Left renal pelvis (tissue), 4 donors: ENCODE results near the gene TDRD3. TPM values are rescaled to one million over a fixed set of nuclear protein-coding genes. Genes with fewer than 3 reads are reported as not detected.
A peak's percentile ranks its signal among the peaks of the same experiment; 100 is the strongest.
"Not testable (repeated sequence)": the region's sequence is repeated elsewhere in the genome, so short reads cannot be mapped to it uniquely, and the experiment has no call there.

ENCODE experiments used
- DNase-seq, 4 donors: peaks; one replicate each; pipeline ENCODE4 v3.0.0-alpha.2; 2013; ENCODE audit warnings: low read depth in 4 of 4, low spot score in 3 of 4
- polyA plus RNA-seq, 4 donors: library from polyadenylated mRNA; unstranded; fragments of 120-200 nt; gene quantifications; one replicate each; pipeline ENCODE4 v1.2.1, GENCODE V29; 2013; ENCODE audit not compliant: insufficient read length in 4 of 4

The TDRD3 gene
- polyA plus RNA-seq, 4 donors: 35.4 to 46.9 (median 37.5) TPM

- peak in 1 of 4 donors; percentile 12 for DNase-seq
Observed at GRCh38 chr13:60398379-60398891, 1.4 kb downstream of the TDRD3 start.

GRCh38 chr13:60398907-60399589 is 2.0 kb downstream of the TDRD3 start:
- DNase-seq: peak in 1 of 4 donors; percentile 4

- no peak for DNase-seq
Observed at GRCh38 chr13:60402022-60402421, 5.0 kb downstream of the TDRD3 start.

- DNase-seq: no peak
Observed at GRCh38 chr13:60407095-60407494, 10.1 kb downstream of the TDRD3 start.

- DNase-seq: not testable (repeated sequence)
Observed at GRCh38 chr13:60407852-60408251, 10.8 kb downstream of the TDRD3 start.

GRCh38 chr13:60409574-60410292 is 12.7 kb downstream of the TDRD3 start:
- not testable (repeated sequence) for DNase-seq

- no peak for DNase-seq
Observed at GRCh38 chr13:60410299-60410698, 13.3 kb downstream of the TDRD3 start.

- DNase-seq: no peak
Observed at GRCh38 chr13:60411464-60411863, 14.4 kb downstream of the TDRD3 start.

GRCh38 chr13:60411983-60412382 is 15.0 kb downstream of the TDRD3 start:
- no peak for DNase-seq

GRCh38 chr13:60412909-60413616 is 16.0 kb downstream of the TDRD3 start:
- no peak for DNase-seq

GRCh38 chr13:60414177-60414576 is 17.2 kb downstream of the TDRD3 start:
- DNase-seq: no peak

- no peak for DNase-seq
Observed at GRCh38 chr13:60417734-60418133, 20.7 kb downstream of the TDRD3 start.

GRCh38 chr13:60418954-60419353 is 21.9 kb downstream of the TDRD3 start:
- DNase-seq: no peak

- DNase-seq: no peak
Observed at GRCh38 chr13:60425332-60425731, 28.3 kb downstream of the TDRD3 start.

- no peak for DNase-seq
Observed at GRCh38 chr13:60426075-60426474, 29.1 kb downstream of the TDRD3 start.

- no peak for DNase-seq
Observed at GRCh38 chr13:60427285-60427684, 30.3 kb downstream of the TDRD3 start.

GRCh38 chr13:60431108-60431700 is 34.2 kb downstream of the TDRD3 start:
- DNase-seq: peak; percentile 26 to 53 (median 38)

GRCh38 chr13:60433505-60433904 is 36.5 kb downstream of the TDRD3 start:
- DNase-seq: no peak

GRCh38 chr13:60435762-60436374 is 38.8 kb downstream of the TDRD3 start:
- DNase-seq: no peak

GRCh38 chr13:60439201-60439600 is 42.2 kb downstream of the TDRD3 start:
- no peak for DNase-seq
